Activated T-cell treated with anti-CD3 and anti-CD28 coated beads, Interleukin-2, amount 50 U/mL, for 24 hours (primary cell): Measurements from ENCODE around the gene MTMR11.
"Not testable (repeated sequence)": the region's sequence is repeated elsewhere in the genome, so short reads cannot be mapped to it uniquely, and the experiment has no call there.

ENCODE experiments used
- DNase-seq: peaks from one replicate; pipeline ENCODE4 v3.0.0-alpha.2; 2020
- H3K27ac Mint-ChIP-seq: 2 replicates; pipeline ENCODE4 v1.8.0; 2020; ENCODE audit warnings: mild to moderate bottlenecking, mixed read lengths
- H3K27me3 Mint-ChIP-seq: 2 replicates; pipeline ENCODE4 v1.8.0; 2020; ENCODE audit warnings: mixed read lengths
- H3K36me3 Mint-ChIP-seq: 2 replicates; pipeline ENCODE4 v1.8.0; 2020; ENCODE audit warnings: low read depth, mixed read lengths
- H3K4me1 Mint-ChIP-seq: 2 replicates; pipeline ENCODE4 v1.8.0; 2020; ENCODE audit warnings: low read depth, mixed read lengths
- H3K4me3 Mint-ChIP-seq: 2 replicates; pipeline ENCODE4 v1.8.0; 2020; ENCODE audit warnings: mild to moderate bottlenecking, moderate library complexity, mixed read lengths
- H3K9me3 Mint-ChIP-seq: 2 replicates; pipeline ENCODE4 v1.8.0; 2020; ENCODE audit warnings: mixed read lengths

MTMR11 gene

DNA sequence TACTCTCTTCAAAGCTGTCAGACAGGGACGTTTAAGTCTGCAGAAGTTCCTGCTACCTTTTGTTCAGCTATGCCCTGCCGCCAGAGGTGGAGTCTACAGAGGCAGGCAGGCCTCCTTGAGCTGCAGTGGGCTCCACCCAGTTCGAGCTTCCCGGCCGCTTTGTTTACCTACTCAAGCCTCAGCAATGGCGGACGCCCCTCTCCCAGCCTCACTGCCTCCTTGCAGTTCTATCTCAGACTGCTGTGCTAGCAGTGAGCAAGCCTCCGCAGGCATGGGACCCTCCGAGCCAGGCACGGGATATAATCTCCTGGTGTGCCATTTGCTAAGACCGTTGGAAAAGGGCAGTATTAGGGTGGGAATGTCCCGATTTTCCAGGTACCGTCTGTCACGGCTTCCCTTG, 20.9 kb upstream of the MTMR11 start:
- not testable (repeated sequence) for H3K27ac Mint-ChIP-seq, H3K9me3 Mint-ChIP-seq, H3K4me3 Mint-ChIP-seq, DNase-seq, H3K4me1 Mint-ChIP-seq, H3K27me3 Mint-ChIP-seq
- peaks cover 94% of the 10 kb centered on the region for H3K36me3 Mint-ChIP-seq

DNA sequence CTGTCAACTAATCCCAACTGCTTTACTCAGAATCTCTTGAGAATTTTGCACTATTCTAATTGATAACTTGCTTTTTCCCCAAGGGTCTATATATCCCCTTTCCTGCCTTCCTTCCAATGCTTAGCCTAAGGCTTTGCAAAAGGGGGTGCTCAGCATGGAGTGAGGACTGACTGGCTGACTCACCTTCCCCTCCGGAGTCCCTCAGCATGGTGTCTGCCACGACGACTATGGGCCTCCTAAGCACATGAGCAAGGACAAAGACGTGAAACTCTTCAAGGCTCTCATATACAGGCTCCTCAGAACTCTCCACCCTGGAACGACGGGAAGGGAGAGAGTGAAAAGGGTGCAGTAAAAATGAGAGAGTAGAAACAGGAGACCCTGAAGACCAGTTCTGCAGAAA, 13.2 kb upstream of the MTMR11 start:
- no peaks in the 10 kb centered on the region for H3K9me3 Mint-ChIP-seq

DNA sequence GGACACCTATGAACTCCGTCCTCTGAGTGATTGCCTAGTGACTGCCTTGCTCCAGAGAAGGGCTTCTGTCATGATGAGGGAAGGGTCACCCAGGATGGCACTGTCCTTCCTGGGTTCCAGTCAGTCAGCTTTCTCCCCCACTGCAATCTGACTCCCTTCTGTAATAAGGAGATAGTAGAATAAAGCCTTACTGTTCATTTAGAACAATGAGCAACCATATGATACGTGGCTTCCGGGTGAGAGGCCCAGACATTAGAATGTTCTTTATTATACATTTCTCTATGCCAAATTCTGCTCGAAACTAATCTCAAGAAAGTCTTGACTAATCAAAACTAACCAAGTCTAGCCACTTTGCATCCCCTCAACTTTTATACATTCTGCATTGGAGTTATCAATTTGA, 8.5 kb upstream of the MTMR11 start:
- no peaks in the 10 kb centered on the region for H3K27me3 Mint-ChIP-seq
- no peak overlapping the region for H3K27ac Mint-ChIP-seq
- H3K36me3 Mint-ChIP-seq = peaks cover 73% of the 10 kb centered on the region
- no peak for DNase-seq
- peaks cover 13% of the 10 kb centered on the region for H3K4me1 Mint-ChIP-seq
- no peaks in the 10 kb centered on the region for H3K9me3 Mint-ChIP-seq
- H3K4me3 Mint-ChIP-seq = no peak overlapping the region

More for the DNA sequence above, 13.2 kb upstream of the MTMR11 start:
- Mint-ChIP-seq H3K4me1 (no peaks in the 10 kb centered on the region), H3K27ac (no peak overlapping the region), H3K27me3 (no peaks in the 10 kb centered on the region), H3K4me3 (no peak overlapping the region), H3K36me3 (peaks cover 88% of the 10 kb centered on the region)
- DNase-seq = no peak

DNA sequence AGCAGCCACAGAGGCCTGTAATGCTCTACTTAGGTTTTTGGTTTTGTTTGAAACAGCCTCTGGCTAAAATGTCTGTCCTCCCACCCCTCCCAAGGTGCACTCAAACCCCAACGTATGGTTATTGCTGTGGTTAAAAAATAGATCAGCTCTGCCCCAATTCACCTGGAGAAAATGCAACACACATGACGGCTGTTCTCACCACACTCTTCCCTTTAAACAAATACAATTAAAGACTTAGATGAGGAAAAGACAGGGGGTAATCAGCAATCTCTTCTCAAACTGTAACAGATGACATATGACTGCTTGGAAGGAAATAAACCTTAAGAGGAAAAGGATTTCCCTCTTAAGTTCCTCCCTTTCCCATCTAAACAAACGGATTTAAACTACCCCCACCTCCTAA, 6.2 kb upstream of the MTMR11 start:
- Mint-ChIP-seq H3K27ac (no peak overlapping the region), H3K36me3 (peaks cover 50% of the 10 kb centered on the region), H3K4me1 (peaks cover 33% of the 10 kb centered on the region), H3K9me3 (no peaks in the 10 kb centered on the region), H3K4me3 (no peak overlapping the region), H3K27me3 (no peaks in the 10 kb centered on the region)
- DNase-seq = no peak

DNA sequence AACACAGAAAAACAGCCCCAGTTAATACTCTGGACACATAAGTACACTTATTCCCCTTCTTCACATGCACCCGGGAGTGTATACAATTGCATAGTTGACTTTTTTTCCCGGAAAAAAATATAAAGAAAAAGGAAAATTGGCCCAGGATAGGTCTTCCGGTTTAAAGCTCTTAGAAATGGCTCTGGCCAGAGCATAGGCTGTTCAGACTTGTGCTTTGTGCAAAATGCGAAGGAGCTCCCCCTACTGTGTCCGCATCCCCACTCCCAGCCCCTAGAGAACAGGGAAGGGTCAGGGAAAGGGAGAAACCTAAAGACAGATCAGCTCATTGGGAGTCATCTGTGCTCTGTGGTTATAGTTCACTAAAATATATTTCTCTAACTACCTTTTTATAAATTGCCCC, 5.5 kb upstream of the MTMR11 start:
- Mint-ChIP-seq H3K27ac (no peak overlapping the region), H3K4me1 (peaks cover 40% of the 10 kb centered on the region), H3K4me3 (no peak overlapping the region), H3K9me3 (no peaks in the 10 kb centered on the region), H3K36me3 (peaks cover 45% of the 10 kb centered on the region), H3K27me3 (no peaks in the 10 kb centered on the region)
- no peak for DNase-seq

DNA sequence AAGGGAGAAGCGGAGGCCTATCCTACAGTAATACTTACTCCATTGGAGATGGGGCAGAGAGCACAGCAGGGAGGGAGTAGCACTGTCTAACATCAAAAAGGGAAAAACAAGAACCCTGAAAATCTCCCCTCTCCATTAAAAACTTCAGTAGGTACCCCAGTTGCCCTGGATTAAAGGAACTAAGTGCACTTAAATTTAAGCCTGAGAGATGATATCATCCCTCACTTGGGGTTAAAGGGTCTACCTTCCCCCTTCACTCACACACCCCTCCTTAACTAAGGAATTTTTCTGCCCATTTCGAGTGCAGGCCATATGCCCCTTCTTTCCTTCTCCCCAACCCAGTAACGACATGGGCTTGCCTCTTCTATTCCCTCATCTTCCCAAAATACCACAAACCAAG, 3.7 kb upstream of the MTMR11 start:
- H3K36me3 Mint-ChIP-seq = peaks cover 29% of the 10 kb centered on the region
- H3K27me3 Mint-ChIP-seq = no peaks in the 10 kb centered on the region
- peak overlapping the region; percentile 92 for H3K27ac Mint-ChIP-seq
- H3K9me3 Mint-ChIP-seq = no peaks in the 10 kb centered on the region
- H3K4me1 Mint-ChIP-seq = peaks cover 45% of the 10 kb centered on the region
- no peak for DNase-seq
- H3K4me3 Mint-ChIP-seq = no peak overlapping the region

DNA sequence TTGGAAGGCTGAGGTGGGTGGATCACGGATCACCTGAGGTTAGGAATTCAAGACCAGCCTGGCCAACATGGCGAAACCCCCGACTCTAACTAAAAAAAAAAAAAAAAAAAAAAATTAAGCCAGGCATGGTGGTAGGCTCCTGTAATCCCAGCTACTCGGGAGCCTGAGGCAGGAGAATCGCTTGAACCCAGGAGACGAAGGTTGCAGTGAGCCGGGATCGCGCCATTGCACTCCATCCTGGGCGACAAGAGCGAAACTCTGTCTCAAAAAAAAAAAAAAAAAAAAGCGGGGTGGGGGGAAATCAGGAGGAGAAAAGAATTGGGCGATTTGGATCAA, 2.0 kb upstream of the MTMR11 start:
- not testable (repeated sequence) for H3K27me3 Mint-ChIP-seq, DNase-seq, H3K9me3 Mint-ChIP-seq, H3K4me3 Mint-ChIP-seq
- Mint-ChIP-seq H3K36me3 (peaks cover 11% of the 10 kb centered on the region), H3K27ac (peak overlapping the region; percentile 92), H3K4me1 (peaks cover 41% of the 10 kb centered on the region)

DNA sequence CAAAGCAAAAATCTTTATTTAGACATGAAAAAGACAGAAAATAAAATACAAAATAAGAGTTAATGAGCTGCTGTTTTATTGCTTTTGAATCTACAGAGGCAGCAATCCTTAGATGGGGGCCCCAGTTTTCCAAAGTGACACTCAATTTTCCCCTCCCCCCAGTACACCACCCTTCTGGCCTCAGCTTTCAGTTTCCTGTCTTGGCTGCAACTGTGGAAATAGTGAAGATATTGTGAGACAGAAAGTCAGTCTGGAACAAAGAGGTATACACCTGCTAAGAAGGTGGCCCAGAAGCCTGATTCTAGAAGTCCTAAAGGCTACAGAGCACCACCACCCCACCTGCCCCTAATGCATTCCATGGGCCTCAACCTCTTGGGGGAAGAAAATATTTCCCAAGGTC, 1.1 kb upstream of the MTMR11 start:
- Mint-ChIP-seq H3K9me3 (no peaks in the 10 kb centered on the region), H3K27ac (peak overlapping the region; percentile 67), H3K27me3 (no peaks in the 10 kb centered on the region), H3K4me3 (peak overlapping the region; percentile 30), H3K36me3 (peaks cover 3% of the 10 kb centered on the region), H3K4me1 (peaks cover 36% of the 10 kb centered on the region)
- no peak for DNase-seq

DNA sequence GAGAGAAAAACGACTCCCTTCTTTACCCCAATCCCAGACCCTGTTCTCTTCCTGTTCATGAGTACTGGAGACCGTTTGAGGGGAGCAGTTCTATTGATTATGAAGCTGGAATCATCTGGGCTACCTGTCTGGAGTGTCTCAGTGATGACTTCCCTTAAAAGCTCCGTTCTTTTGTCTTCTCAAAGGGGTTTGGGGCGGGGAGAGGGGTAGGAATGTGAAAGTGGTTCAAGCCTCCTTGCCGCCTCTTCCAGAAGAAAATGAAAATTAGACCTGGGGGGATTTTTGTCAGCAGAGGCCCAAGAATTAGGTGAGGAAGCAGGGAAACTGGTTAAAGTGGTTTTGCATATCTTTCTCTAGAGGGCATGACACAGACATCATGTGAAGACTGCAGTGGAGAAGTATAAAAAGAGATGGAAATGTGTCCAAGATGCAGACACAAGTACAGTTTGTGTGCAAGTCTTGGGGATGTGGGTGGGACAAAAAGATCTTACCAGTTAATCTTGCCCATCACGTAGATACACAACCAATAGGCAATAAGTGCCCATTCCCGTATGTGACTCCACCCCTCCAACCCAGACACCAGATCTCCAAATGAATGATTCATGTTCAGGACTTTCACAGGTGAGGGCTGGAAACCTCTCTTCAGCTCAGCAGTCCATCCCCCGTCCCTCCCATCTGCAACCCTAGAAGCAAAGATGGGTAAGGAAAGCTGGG, 470 bp upstream of the MTMR11 start:
- peaks cover 36% of the 10 kb centered on the region for H3K4me1 Mint-ChIP-seq
- H3K36me3 Mint-ChIP-seq = peaks cover 1% of the 10 kb centered on the region
- no peaks in the 10 kb centered on the region for H3K9me3 Mint-ChIP-seq
- H3K4me3 Mint-ChIP-seq = peak overlapping the region; percentile 30
- no peak for DNase-seq
- peak overlapping the region; percentile 67 for H3K27ac Mint-ChIP-seq
- no peaks in the 10 kb centered on the region for H3K27me3 Mint-ChIP-seq

DNA sequence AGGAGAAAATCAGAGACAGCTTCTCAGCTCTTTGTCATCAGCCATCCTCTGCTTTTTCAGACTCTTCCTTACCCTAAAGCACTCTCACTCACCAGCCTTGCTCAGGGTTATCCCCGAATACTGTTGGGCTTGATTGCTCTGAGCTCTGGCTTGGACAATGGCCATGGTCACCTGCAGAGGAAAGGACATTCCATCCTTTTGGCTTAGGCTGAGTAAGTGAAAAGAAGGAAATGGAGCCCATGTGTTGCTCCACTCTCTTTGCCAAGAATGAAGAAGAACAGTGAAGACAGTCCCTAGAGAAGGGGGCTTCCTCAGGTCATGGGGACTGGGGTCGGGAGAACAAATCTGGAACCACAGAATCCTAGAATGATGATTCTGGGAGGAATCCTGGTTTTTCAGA, 2.3 kb downstream of the MTMR11 start:
- no peaks in the 10 kb centered on the region for H3K9me3 Mint-ChIP-seq
- no peak overlapping the region for H3K4me3 Mint-ChIP-seq
- peaks cover 39% of the 10 kb centered on the region for H3K4me1 Mint-ChIP-seq
- H3K27me3 Mint-ChIP-seq = no peaks in the 10 kb centered on the region
- no peak overlapping the region for H3K27ac Mint-ChIP-seq
- H3K36me3 Mint-ChIP-seq = no peaks in the 10 kb centered on the region
- DNase-seq = no peak

DNA sequence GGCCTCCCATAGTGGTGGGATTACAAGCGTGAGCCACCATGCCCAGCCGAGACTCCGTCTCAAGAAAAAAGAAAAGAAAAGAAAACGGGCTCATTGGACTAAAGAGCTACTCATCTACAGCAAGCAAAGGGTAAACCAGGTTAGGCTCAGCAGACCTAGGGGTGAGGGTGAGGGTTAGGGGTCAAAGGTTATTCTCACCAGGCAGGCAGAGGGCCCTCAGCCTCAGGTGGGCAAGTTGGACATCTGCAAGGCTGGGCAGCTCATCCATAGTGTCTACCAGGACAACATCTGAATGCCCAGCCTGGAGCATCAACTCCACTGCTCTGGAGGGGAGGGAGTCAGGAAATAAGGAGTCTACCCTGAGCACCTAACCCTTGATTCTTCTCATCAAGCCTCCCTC, 3.5 kb downstream of the MTMR11 start:
- Mint-ChIP-seq H3K36me3 (peaks cover 2% of the 10 kb centered on the region), H3K4me1 (peaks cover 38% of the 10 kb centered on the region), H3K27ac (no peak overlapping the region), H3K9me3 (no peaks in the 10 kb centered on the region), H3K27me3 (no peaks in the 10 kb centered on the region), H3K4me3 (no peak overlapping the region)
- DNase-seq = no peak

DNA sequence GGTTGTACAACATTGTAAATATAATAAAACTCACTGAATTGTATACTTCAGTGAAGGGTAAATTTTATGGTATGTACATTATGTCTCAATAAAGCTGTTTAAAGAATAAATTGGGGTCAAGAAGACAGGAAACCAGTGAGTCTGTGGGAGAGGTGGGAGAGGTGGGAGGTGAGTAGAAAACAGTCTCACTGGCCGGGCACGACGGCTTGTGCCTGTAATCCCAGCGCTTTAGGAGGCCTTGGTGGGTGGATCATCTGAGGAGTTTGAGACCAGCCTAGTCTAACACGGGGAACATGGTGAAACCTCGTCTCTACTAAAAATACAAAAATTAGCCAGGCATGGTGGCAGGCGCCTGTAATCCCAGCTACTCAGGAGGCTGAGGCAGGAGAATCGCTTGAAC, 4.2 kb downstream of the MTMR11 start:
- Mint-ChIP-seq H3K27me3 (no peaks in the 10 kb centered on the region), H3K4me1 (peaks cover 32% of the 10 kb centered on the region), H3K27ac (no peak overlapping the region), H3K4me3 (no peak overlapping the region), H3K36me3 (peaks cover 7% of the 10 kb centered on the region), H3K9me3 (no peaks in the 10 kb centered on the region)
- no peak for DNase-seq

DNA sequence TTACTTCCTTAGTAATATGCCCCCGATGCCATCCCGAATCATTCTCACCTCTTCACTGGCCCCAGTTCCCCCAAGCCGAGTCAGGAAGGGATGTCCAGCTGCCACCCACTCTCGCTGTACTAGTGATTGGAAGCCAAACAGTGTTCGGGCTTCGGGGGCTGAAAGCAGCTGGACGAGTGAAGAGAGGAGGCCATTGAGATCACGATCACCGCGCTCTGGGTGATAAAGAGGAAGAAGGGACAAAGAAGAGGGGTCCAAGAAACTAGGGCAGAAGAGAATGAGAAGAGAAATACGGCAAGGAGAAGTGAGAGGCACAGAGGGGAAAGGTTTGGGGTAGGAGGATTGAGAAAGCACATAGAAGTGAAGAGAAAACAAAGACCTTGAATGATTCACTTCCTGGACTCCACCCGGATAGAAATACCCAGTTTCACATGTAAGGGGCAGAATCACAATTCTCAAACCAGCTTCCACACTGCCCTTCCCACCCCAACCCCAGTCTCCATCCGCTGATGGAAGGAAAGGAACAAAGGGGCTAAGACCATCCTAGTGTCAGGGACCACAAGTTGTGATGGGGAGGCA, 5.4 kb downstream of the MTMR11 start:
- peaks cover 30% of the 10 kb centered on the region for H3K4me1 Mint-ChIP-seq
- no peaks in the 10 kb centered on the region for H3K9me3 Mint-ChIP-seq
- H3K36me3 Mint-ChIP-seq = peaks cover 19% of the 10 kb centered on the region
- no peaks in the 10 kb centered on the region for H3K27me3 Mint-ChIP-seq
- no peak for DNase-seq
- no peak overlapping the region for H3K27ac Mint-ChIP-seq
- H3K4me3 Mint-ChIP-seq = no peak overlapping the region

DNA sequence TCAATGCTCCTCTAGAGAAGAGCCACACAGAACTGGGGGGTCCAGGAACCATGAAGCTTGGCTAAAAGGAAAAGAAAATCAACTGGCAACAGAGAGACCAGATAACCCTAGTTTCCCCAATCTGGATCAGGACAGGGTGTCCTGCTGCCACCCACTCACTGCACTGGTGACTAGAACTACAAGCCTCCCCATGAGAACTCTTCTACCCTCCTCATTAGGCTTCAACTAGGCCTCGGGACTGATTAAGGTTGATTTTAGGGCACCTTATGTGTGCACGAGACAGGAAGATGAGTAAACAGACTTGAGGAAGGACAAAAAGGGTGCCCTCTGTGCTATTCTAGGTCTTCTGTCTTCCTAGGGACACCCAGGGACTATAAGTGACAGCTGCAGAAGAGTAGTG, 6.8 kb downstream of the MTMR11 start:
- peak overlapping the region; percentile 45 for H3K27ac Mint-ChIP-seq
- H3K4me1 Mint-ChIP-seq = peaks cover 42% of the 10 kb centered on the region
- peaks cover 33% of the 10 kb centered on the region for H3K36me3 Mint-ChIP-seq
- H3K4me3 Mint-ChIP-seq = no peak overlapping the region
- no peaks in the 10 kb centered on the region for H3K27me3 Mint-ChIP-seq
- no peaks in the 10 kb centered on the region for H3K9me3 Mint-ChIP-seq
- DNase-seq = no peak

DNA sequence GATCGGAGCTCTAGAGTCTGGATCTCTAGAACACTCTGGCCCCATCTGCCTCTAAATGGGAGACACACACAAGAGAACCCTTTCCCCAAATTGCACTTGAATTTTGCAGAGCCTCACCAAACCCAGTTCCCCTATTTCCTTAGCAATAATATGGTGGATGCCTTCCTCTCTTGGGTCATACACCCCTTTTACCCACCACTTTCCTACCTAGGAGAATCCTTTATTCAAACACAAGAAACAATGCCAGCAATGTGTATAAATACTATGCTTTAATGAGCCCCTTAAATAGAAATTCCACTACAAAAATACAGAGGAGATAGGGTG, 8.3 kb downstream of the MTMR11 start:
- H3K36me3 Mint-ChIP-seq = peaks cover 48% of the 10 kb centered on the region
- peak overlapping the region; percentile 97 for H3K4me3 Mint-ChIP-seq
- peaks cover 50% of the 10 kb centered on the region for H3K4me1 Mint-ChIP-seq
- no peak for DNase-seq
- no peaks in the 10 kb centered on the region for H3K27me3 Mint-ChIP-seq
- no peaks in the 10 kb centered on the region for H3K9me3 Mint-ChIP-seq
- peak overlapping the region; percentile 94 for H3K27ac Mint-ChIP-seq
